ENCODE results near the gene SWAP70. TPM values are rescaled to one million over a fixed set of nuclear protein-coding genes. Genes with fewer than 3 reads are reported as not detected.

SWAP70 gene
- total and polyA plus RNA-seq, 2 of the 13 experiments (the other 11 are each of a cell fraction or from before 2014, with no cell fraction given): 4.6 to 8.7 TPM

DNA sequence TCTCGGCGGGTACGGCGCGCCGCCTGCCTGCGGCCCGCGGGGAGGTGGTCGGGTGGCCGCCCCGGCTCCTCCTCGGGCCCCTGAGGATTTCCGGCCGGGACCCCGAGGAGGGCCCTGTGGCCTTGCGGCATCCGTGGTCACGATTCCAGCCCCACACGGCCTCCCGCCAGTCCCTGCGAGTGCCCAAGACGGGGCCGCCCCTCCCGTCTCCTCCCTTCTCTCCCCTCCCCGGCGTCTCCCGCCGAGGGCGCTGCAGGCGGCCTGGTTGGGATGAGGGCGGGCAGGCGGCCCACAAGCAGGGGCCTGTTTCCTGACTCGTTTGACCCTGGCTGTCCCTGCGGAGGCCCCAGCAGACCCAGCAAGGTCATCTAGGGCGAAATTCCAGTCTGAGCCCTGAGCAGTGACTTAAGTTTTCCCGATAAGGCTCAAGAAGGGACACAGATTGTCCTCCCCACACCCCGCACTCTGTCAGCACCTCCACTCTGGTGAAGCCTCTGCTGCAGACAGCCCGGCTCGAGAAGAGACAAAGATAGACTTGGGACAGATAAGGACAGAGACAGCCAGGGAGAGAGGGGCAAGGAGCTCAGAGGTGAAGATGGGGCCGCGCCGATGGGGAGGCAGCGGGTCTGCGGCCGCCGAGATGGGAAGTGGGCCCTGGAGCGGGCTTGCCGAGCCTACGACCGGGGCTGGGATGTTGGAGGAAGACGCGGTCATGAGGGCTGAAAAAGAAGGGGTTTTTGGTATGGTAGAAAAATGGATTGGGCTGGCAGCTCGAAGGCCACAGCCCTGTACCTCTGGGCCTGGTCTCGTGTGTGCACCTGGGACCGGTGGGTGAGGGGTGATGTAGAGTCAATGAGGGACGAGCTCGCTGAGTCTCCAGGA, 95.0 kb downstream of the SWAP70 start (continued):
- TF ChIP-seq NRL (CRISPR knock-in tag; IDR thresholded peaks at IDR 0.05; ENCODE audit: borderline replicate concordance) (peak; percentile 84), MXI1 (IDR thresholded peaks at IDR 0.05; ENCODE audit: borderline replicate concordance, low read depth, low read length) (no peak), ZNF749 (CRISPR knock-in tag; IDR thresholded peaks at IDR 0.05; ENCODE audit: borderline replicate concordance) (no peak), ZNF720 (CRISPR knock-in tag; IDR thresholded peaks at IDR 0.05) (no peak), SRSF9 (IDR thresholded peaks at IDR 0.05; ENCODE audit: borderline replicate concordance, insufficient read depth, low read depth, low read length, poor library complexity, severe bottlenecking) (no peak), ZSCAN21 (CRISPR knock-in tag; IDR thresholded peaks at IDR 0.05; ENCODE audit: borderline replicate concordance) (peak; percentile 87), CBX5 (CRISPR knock-in tag; IDR thresholded peaks at IDR 0.05; ENCODE audit: borderline replicate concordance) (no peak), ZNF614 (CRISPR knock-in tag; IDR thresholded peaks at IDR 0.05; ENCODE audit: borderline replicate concordance) (peak; percentile 29; the same call in 1 of the 2 replicates), U2AF2 (IDR thresholded peaks at IDR 0.05; ENCODE audit: low read depth, low read length) (no peak), ZNF703 (CRISPR knock-in tag; IDR thresholded peaks at IDR 0.05; ENCODE audit: borderline replicate concordance) (peak; percentile 31; the same call in 1 of the 2 replicates), ZBTB20 (CRISPR knock-in tag; IDR thresholded peaks at IDR 0.05; ENCODE audit: borderline replicate concordance, low read depth) (no peak; the same call in 1 of the 2 replicates), ZNF251 (CRISPR knock-in tag; IDR thresholded peaks at IDR 0.05) (no peak), GLI4 (CRISPR knock-in tag; IDR thresholded peaks at IDR 0.05; ENCODE audit: borderline replicate concordance) (no peak; the same call in 1 of the 2 replicates), HDAC2 (CRISPR knock-in tag; IDR thresholded peaks at IDR 0.05) (no peak; the same call in 1 of the 2 replicates)
- TF ChIP-seq, protein P1, sequence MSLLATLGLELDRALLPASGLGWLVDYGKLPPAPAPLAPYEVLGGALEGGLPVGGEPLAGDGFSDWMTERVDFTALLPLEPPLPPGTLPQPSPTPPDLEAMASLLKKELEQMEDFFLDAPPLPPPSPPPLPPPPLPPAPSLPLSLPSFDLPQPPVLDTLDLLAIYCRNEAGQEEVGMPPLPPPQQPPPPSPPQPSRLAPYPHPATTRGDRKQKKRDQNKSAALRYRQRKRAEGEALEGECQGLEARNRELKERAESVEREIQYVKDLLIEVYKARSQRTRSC (CRISPR knock-in tag; IDR thresholded peaks at IDR 0.05; ENCODE audit: low read depth): peak; percentile 47; the same call in 1 of the 2 replicates
- TF ChIP-seq, protein P2, sequence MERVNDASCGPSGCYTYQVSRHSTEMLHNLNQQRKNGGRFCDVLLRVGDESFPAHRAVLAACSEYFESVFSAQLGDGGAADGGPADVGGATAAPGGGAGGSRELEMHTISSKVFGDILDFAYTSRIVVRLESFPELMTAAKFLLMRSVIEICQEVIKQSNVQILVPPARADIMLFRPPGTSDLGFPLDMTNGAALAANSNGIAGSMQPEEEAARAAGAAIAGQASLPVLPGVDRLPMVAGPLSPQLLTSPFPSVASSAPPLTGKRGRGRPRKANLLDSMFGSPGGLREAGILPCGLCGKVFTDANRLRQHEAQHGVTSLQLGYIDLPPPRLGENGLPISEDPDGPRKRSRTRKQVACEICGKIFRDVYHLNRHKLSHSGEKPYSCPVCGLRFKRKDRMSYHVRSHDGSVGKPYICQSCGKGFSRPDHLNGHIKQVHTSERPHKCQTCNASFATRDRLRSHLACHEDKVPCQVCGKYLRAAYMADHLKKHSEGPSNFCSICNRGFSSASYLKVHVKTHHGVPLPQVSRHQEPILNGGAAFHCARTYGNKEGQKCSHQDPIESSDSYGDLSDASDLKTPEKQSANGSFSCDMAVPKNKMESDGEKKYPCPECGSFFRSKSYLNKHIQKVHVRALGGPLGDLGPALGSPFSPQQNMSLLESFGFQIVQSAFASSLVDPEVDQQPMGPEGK (CRISPR knock-in tag; IDR thresholded peaks at IDR 0.05): peak; percentile 83
- TF ChIP-seq, protein P3, sequence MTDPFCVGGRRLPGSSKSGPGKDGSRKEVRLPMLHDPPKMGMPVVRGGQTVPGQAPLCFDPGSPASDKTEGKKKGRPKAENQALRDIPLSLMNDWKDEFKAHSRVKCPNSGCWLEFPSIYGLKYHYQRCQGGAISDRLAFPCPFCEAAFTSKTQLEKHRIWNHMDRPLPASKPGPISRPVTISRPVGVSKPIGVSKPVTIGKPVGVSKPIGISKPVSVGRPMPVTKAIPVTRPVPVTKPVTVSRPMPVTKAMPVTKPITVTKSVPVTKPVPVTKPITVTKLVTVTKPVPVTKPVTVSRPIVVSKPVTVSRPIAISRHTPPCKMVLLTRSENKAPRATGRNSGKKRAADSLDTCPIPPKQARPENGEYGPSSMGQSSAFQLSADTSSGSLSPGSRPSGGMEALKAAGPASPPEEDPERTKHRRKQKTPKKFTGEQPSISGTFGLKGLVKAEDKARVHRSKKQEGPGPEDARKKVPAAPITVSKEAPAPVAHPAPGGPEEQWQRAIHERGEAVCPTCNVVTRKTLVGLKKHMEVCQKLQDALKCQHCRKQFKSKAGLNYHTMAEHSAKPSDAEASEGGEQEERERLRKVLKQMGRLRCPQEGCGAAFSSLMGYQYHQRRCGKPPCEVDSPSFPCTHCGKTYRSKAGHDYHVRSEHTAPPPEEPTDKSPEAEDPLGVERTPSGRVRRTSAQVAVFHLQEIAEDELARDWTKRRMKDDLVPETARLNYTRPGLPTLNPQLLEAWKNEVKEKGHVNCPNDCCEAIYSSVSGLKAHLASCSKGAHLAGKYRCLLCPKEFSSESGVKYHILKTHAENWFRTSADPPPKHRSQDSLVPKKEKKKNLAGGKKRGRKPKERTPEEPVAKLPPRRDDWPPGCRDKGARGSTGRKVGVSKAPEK (CRISPR knock-in tag; IDR thresholded peaks at IDR 0.05; ENCODE audit: borderline replicate concordance): no peak
- TF ChIP-seq, protein P4, sequence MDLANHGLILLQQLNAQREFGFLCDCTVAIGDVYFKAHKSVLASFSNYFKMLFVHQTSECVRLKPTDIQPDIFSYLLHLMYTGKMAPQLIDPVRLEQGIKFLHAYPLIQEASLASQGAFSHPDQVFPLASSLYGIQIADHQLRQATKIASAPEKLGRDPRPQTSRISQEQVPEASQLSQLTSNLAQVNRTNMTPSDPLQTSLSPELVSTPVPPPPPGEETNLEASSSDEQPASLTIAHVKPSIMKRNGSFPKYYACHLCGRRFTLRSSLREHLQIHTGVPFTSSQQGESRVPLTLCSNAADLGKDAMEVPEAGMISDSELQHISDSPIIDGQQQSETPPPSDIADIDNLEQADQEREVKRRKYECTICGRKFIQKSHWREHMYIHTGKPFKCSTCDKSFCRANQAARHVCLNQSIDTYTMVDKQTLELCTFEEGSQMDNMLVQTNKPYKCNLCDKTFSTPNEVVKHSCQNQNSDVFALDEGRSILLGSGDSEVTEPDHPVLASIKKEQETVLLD (CRISPR knock-in tag; IDR thresholded peaks at IDR 0.05; ENCODE audit: low read depth): no peak
